Ovary (tissue), 3 donors: Measurements from ENCODE around the gene ASB2.

Source experiments
- EP300 ChIP-seq: sonication (generic); formaldehyde crosslinking; IDR thresholded peaks from one replicate; pipeline ENCODE4 v1.6.1; 2017; ENCODE audit warnings: antibody characterized with exemption
- TF ChIP-seq, protein P1 (sequence below), 3 donors: fragments of 450-650 bp in 2 of 3; fragments of 200-600 bp in 1 of 3; IDR thresholded peaks; one replicate each; pipeline versions ENCODE4 v1.5.1 to v1.8.0; 2016 to 2022; ENCODE audit warnings: antibody characterized with exemption in 3 of 3, mild to moderate bottlenecking in 1 of 3
- donor health status: DM: no; HTN: no; CAD: no.

DNA sequence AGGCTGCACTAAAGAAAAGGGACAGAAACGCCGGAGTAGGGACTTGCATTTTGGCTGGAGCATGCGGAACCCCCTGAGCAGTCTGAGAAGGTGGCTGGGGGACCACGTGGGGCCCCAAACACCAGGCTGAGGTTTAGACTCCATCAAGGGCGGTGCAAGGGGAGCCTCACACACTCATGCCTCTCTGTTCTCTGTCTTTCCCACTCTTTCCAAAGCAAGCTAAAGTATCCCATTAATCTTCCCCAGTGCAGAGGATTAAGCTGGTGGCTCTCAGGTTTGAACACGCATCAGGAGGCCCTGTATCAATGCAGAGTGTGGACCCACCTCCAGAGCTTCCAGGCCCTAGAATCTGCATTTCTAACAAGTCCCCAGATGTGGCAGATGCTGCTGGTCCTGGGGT, 34.3 kb upstream of the ASB2 start:
- TF ChIP-seq, protein P1, sequence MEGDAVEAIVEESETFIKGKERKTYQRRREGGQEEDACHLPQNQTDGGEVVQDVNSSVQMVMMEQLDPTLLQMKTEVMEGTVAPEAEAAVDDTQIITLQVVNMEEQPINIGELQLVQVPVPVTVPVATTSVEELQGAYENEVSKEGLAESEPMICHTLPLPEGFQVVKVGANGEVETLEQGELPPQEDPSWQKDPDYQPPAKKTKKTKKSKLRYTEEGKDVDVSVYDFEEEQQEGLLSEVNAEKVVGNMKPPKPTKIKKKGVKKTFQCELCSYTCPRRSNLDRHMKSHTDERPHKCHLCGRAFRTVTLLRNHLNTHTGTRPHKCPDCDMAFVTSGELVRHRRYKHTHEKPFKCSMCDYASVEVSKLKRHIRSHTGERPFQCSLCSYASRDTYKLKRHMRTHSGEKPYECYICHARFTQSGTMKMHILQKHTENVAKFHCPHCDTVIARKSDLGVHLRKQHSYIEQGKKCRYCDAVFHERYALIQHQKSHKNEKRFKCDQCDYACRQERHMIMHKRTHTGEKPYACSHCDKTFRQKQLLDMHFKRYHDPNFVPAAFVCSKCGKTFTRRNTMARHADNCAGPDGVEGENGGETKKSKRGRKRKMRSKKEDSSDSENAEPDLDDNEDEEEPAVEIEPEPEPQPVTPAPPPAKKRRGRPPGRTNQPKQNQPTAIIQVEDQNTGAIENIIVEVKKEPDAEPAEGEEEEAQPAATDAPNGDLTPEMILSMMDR (IDR thresholded peaks at IDR 0.05): no peak
- no peak for TF ChIP-seq EP300
